ENCODE data around the gene ZNF638.
"Not testable (repeated sequence)": the region's sequence is repeated elsewhere in the genome, so short reads cannot be mapped to it uniquely, and the experiment has no call there.

GRCh38 chr2:71416866-71417265 lies 85.3 kb downstream of the ZNF638 start:
- TF ChIP-seq, protein P1, sequence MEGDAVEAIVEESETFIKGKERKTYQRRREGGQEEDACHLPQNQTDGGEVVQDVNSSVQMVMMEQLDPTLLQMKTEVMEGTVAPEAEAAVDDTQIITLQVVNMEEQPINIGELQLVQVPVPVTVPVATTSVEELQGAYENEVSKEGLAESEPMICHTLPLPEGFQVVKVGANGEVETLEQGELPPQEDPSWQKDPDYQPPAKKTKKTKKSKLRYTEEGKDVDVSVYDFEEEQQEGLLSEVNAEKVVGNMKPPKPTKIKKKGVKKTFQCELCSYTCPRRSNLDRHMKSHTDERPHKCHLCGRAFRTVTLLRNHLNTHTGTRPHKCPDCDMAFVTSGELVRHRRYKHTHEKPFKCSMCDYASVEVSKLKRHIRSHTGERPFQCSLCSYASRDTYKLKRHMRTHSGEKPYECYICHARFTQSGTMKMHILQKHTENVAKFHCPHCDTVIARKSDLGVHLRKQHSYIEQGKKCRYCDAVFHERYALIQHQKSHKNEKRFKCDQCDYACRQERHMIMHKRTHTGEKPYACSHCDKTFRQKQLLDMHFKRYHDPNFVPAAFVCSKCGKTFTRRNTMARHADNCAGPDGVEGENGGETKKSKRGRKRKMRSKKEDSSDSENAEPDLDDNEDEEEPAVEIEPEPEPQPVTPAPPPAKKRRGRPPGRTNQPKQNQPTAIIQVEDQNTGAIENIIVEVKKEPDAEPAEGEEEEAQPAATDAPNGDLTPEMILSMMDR (IDR thresholded peaks at IDR 0.05): not testable (repeated sequence)
- not testable (repeated sequence) for TF ChIP-seq EP300 (IDR thresholded peaks at IDR 0.05)
